Tibial nerve (tissue), 4 donors: ENCODE data around the gene SHROOM3.

Source experiments
- EP300 ChIP-seq, 2 donors: sonication (generic); formaldehyde crosslinking; IDR thresholded peaks; one replicate each; pipeline ENCODE4 v1.6.1; 2017; ENCODE audit warnings: antibody characterized with exemption in 2 of 2, mild to moderate bottlenecking in 1 of 2
- POLR2A ChIP-seq, 2 donors: fragments of 450-650 bp; IDR thresholded peaks; one replicate each; pipeline ENCODE4 v1.6.1; 2017; ENCODE audit warnings: antibody characterized with exemption in 2 of 2, mild to moderate bottlenecking in 2 of 2, moderate library complexity in 2 of 2
- TF ChIP-seq, protein P1 (sequence below), 5 experiments: fragments of 200-600 bp in 3 of 5; fragments of 450-650 bp in 2 of 5; sonication (generic) in 3 of 5; IDR thresholded peaks; one replicate each; pipeline ENCODE4 v1.5.1; 2016 to 2019; ENCODE audit warnings: antibody characterized with exemption in 5 of 5, mild to moderate bottlenecking in 3 of 5, moderate library complexity in 2 of 5

DNA sequence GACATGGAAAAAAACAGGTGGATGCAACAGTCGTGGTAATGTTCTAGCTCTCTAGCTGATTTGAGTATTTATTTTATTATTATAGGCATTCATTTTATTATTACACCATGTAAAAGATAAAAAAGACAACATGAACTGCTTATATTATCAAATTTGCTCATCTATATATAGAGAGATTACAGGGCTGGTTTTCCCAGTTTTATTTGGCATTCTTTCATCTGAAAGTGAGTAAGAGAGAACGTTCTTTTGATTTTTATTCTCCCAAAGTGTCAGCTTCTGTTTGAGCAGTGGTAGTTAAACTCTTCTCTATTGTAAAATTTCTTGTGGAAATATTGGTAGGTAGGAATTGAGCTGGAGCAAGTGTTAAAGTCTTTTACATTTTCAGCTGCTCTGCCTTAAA lies 283.0 kb downstream of the SHROOM3 start:
- TF ChIP-seq POLR2A (IDR thresholded peaks at IDR 0.05) (no peak), EP300 (IDR thresholded peaks at IDR 0.05) (no peak)
- TF ChIP-seq, protein P1, sequence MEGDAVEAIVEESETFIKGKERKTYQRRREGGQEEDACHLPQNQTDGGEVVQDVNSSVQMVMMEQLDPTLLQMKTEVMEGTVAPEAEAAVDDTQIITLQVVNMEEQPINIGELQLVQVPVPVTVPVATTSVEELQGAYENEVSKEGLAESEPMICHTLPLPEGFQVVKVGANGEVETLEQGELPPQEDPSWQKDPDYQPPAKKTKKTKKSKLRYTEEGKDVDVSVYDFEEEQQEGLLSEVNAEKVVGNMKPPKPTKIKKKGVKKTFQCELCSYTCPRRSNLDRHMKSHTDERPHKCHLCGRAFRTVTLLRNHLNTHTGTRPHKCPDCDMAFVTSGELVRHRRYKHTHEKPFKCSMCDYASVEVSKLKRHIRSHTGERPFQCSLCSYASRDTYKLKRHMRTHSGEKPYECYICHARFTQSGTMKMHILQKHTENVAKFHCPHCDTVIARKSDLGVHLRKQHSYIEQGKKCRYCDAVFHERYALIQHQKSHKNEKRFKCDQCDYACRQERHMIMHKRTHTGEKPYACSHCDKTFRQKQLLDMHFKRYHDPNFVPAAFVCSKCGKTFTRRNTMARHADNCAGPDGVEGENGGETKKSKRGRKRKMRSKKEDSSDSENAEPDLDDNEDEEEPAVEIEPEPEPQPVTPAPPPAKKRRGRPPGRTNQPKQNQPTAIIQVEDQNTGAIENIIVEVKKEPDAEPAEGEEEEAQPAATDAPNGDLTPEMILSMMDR (IDR thresholded peaks at IDR 0.05) = no peak
